ENCODE measurements around the gene COA5.
"Not testable (repeated sequence)": the region's sequence is repeated elsewhere in the genome, so short reads cannot be mapped to it uniquely, and the experiment has no call there.

Gene COA5

GRCh38 chr2:98606431-98606830, 1.9 kb downstream of the COA5 start:
- DNase-seq (ENCODE audit: low read depth): no peak

- no peak for DNase-seq (ENCODE audit: low read depth)
These were observed 3.2 kb downstream of the COA5 start for GRCh38 chr2:98605076-98605475.

DNA sequence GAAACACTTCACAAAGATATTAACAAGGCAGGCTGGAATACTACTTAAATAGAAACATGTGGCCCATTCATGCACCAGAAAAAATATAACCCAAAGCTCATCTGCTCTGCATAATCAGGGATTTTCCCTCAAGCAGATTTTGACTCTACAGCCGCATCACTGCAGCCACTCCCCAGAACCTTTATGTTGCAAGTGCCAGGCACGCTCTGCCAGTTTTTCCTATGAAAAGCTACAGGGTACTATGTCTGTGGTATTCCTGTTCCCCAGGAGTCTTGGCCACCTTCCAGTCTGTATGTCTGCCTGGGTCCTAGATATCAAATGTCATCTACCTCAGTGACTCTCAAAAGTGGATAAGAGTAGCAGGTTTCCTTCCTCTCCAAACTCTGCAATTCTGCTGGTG, 3.8 kb downstream of the COA5 start:
- DNase-seq (ENCODE audit: low read depth): no peak

GRCh38 chr2:98601532-98602132, 6.7 kb downstream of the COA5 start:
- DNase-seq (ENCODE audit: low read depth): no peak

DNA sequence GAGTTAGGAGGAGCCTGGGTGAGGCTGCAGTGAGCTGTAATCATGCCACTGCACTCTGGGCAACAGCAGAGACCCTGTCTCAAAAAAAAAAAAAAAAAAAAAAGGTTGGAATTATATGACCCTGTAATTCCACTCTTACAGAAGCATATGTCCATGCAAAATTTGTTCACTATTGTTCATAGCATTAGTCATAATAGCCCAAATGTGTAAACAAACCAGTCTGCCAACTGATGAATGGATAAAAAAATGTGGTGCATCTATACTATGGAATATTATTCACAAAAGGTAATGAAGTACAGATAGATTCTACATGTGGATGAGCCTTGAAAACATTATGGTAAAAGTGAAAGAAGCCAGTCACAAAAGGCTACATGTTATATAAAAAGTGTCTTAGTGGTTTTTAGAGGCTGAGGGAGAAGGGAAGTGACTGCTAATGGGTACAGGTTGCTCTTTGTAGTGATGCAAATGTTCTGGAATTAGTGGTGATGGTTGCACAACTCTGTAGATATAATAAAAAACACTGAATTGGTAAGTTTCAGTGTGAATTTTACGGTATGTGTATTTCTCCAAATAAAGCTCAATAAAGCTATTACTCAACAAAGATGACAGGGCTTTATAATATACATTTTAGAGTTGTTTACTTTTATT, 9.4 kb downstream of the COA5 start:
- DNase-seq (ENCODE audit: low read depth): no peak

- not testable (repeated sequence) for DNase-seq (ENCODE audit: low read depth)
These were observed 13.6 kb downstream of the COA5 start for GRCh38 chr2:98594665-98595064.

- no peak for DNase-seq (ENCODE audit: low read depth)
These were observed 15.7 kb downstream of the COA5 start for GRCh38 chr2:98592565-98592964.

DNA sequence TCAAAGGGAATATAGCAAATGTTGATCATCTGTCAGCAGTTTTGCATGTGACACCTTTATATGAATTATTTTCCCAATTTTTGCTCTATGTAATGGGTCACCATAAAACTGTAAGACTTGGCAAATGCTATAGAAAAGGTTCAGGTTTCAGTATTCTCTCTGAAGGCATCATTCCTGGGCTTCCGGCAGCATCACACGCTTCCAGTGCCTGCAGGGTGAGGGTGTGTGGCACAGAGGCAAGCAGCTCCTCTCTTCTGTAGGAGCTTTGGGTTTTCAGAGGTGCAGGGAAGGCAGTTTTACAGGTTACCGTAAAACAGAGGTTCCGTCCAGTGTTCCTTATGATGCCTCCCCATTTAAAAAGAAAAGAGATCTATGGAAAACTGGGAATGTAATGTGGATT, 18.8 kb downstream of the COA5 start:
- DNase-seq (ENCODE audit: low read depth): no peak

- no peak for DNase-seq (ENCODE audit: low read depth)
These were observed 19.4 kb downstream of the COA5 start for GRCh38 chr2:98588880-98589431.

DNA sequence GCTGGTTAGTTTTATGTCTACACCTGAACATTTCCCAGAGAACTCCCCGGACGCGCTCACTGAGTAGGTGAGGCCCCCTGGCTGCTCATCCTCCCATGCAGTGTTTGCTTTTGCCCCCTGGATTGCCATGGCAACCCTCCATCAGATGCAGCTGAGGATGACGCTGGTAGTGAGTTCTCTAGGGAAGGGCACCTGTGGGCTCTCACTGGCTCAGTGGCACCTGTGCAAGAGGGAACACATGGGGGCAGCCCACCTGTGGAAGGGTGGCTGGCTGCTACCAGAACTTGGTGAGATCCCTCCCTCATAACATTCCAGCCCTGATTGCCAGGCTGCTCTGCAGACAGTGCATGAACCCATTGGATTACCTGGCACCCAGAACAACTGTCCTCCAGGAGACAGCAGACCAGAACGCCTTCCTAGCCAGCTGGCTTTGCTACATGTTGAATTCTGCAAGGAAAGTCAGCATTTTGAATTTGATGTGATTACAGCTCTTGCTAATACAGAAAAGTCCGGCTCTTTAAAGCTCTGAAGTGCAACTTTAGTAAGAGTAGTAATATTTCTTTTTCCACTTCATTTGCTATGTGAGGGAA, 21.7 kb downstream of the COA5 start:
- no peak for DNase-seq (ENCODE audit: low read depth)

DNA sequence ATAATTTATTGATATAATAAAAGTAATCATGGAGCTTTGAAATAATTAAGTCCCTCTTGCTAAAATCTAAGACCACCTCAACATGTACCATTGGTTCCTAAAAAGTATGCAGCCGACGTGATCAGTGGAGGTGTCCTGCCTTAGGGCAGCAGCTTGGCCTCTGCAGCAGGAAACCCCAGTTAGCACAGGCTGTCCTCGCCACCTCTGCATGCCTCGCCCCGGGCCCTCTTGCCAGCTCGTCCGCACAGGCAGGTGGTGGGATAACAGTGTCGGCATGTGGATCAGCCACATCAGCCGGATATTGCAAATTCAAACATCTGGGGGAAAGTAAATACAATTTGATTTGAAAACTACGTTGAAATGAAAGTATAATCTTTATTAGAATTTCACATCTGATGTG, 22.9 kb downstream of the COA5 start:
- no peak for DNase-seq (ENCODE audit: low read depth)

- DNase-seq (ENCODE audit: low read depth): no peak
These were observed 24.3 kb downstream of the COA5 start for GRCh38 chr2:98583816-98584618.

GRCh38 chr2:98583276-98583675, 25.0 kb downstream of the COA5 start:
- DNase-seq (ENCODE audit: low read depth): no peak

DNA sequence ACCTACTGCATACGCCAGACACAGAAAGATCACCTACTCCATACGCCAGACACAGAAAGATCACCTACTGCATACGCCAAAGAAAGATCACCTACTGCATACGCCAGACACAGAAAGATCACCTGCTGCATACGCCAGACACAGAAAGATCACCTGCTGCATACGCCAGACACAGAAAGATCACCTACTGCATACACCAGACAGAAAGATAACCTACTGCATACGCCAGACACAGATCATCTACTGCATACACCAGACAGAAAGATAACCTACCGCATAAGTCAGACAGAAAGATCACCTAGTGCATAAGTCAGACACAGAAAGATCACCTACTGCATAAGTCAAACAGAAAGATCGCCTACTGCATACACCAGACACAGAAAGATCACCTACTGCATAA, 25.8 kb downstream of the COA5 start:
- DNase-seq (ENCODE audit: low read depth): no peak

GRCh38 chr2:98580656-98581284, 27.5 kb downstream of the COA5 start:
- DNase-seq (ENCODE audit: low read depth): no peak

GRCh38 chr2:98579926-98580325, 28.4 kb downstream of the COA5 start:
- no peak for DNase-seq (ENCODE audit: low read depth)

DNA sequence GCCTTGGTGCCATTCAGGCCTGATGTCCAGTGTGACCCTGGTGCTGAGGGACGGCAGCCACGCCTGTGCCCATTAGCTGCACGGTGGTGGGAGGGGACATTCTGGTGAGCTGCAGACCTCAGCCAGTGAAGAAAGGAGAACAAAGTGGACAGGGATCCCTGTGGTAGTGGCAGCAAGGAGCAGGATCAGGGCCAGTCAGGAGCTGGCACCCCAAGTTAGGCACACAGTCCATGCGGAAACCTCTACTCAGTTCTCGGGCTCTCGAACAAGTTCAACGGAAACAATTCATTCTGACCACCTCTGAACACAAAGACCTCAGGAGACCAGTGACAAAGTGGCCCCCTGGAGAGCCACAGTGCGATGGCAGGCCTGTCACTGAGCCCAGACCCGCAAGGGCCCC, 30.1 kb downstream of the COA5 start:
- no peak for DNase-seq (ENCODE audit: low read depth)

DNA sequence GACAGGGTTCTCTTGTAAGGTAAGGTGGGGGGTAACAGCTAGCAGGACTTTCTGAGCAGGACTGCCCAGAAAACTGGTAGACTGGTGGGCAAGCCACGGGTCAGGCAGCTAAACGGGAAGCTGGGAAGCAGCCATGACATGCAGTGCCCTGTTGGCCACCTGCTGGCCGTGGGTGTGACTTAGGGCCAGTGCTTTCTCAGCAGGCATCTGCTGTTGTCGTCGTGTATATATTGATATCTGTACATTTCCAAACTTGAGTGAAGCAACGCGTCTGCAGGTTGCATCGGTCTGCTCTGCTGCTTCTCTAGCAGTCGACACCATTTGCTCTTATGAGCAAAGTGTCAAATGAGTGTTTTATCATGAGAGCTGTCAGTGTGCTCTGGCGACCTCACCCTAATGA, 31.0 kb downstream of the COA5 start:
- DNase-seq (ENCODE audit: low read depth): no peak

DNA sequence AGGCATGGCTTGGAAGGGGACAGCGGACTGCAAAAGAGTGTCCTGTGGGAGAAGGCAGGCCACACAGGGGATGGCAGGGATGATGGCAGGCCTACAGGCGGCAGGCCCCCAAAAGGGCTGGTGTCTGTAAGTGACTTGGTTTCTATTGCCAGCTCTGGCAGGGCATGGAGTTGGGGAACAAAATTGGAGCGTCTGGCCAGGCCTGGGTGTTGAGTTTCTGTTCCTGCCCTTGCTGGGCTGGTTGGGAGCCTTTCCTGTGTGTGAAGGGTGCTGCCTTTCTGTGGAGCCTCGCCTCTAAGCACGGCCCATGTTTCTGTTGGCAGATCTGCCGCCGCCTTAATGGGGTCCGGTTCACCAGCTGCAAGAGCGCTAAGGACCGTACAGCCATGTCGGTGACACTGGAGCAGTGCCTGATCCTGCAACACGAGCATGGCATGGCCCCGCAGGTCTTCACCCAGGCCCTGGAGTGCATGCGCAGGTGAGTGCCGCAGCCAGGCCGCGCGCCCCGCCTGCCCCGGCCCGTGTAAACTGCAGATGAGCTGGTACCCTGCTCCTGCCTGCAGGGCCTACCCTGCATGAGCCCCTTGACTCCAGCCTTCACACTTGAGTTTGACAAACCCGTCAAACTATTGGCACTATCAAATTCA, 31.5 kb downstream of the COA5 start:
- DNase-seq (ENCODE audit: low read depth): no peak

DNA sequence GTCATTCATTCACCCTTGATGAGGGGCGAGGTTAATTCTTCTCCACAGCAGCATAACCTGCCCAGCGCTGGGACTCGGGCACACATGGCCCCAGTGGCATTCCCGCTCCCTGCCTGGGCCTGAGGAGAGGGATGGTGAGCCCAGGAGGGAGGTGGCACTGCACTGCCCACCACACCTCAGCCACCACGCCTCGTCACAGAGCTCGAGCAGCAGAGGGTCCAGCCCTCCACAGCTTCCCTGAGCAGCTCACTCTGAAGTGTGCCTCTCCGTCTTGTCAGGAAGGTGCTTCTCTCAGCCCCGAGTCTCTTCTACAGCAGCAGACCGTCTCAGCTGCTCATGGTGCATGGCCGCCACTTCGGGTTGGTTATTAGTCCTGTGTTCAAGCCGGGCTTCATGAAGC, 34.9 kb downstream of the COA5 start:
- no peak for DNase-seq (ENCODE audit: low read depth)

- DNase-seq (ENCODE audit: low read depth): no peak
These were observed 35.6 kb downstream of the COA5 start for GRCh38 chr2:98572676-98573075.

DNA sequence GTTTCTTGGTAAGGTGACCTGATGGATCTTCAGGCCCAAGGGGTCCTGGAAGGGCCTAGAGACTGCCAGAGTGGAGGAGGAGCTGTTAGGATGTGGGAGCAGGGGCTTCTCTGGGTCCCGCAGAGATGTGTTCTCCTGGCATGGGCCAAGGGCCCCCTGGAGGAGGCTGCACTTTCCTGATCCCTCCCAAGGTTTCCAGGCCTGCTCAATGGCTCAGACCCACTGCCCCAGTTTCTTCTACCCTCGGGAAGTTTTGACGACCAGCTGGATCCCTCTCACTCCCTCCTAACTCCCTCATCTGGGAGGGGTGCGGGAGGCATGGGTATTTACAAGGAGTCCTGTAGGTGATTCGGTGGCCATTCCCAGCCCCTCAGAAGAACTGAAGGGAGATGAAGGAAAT, 36.1 kb downstream of the COA5 start:
- DNase-seq (ENCODE audit: low read depth): no peak

Data from GM04504 (cell line).